Endothelial cell of umbilical vein (primary cell): ENCODE data around the gene CEP83. TPM values are rescaled to one million over a fixed set of nuclear protein-coding genes. Genes with fewer than 3 reads are reported as not detected.

Source experiments
- BruUV-seq: library from RNA; stranded (reverse); fragments of 400-500 nt; replicated peaks from 2 replicates; lab custom pipeline; 2021; lab: Mats Ljungman, UMichigan
- CTCF ChIA-PET: fragments of 300-600, 350-600 bp; sonication (Branson Sonifier 250); formaldehyde crosslinking; loops from one replicate; lab custom pipeline; 2021; ENCODE audit warnings: antibody characterized with exemption, inconsistent platforms; lab: Charles Lee
- POLR2A ChIA-PET: fragments of 300-600, 350-600 bp; sonication (Branson Sonifier 250); formaldehyde crosslinking; loops from one replicate; lab custom pipeline; 2021; ENCODE audit warnings: antibody characterized with exemption, inconsistent platforms; lab: Charles Lee
- DNase-seq: peaks from one replicate; pipeline ENCODE4 v3.0.0-alpha.2; 2011; ENCODE audit warnings: low read depth, low spot score
- FAIRE-seq: peaks from 2 replicates; lab custom pipeline; 2011; peaks lifted over from hg19 to GRCh38; lab: Jason Lieb, UNC
- H2AFZ ChIP-seq: 2 replicates; pipeline ENCODE4 v1.6.0; 2012; ENCODE audit warnings: low read depth, low read length, control low read depth, inconsistent platforms
- H3K27ac ChIP-seq: 2 replicates; pipeline ENCODE4 v1.5.1; 2011; ENCODE audit warnings: low read depth, mild to moderate bottlenecking, control low read depth, low read length, moderate library complexity; ENCODE audit not compliant: insufficient read depth
- H3K27me3 ChIP-seq, 2 experiments: 2 replicates each; pipeline versions ENCODE4 v1.6.0 to v1.6.1; 2011; ENCODE audit warnings: low read length in 2 of 2, mixed read lengths in 1 of 2; ENCODE audit not compliant: control insufficient read depth in 2 of 2, insufficient read depth in 2 of 2
- H3K36me3 ChIP-seq, 2 experiments: 2 replicates in 1 of 2; 3 replicates in 1 of 2; pipeline ENCODE4 v1.5.1; 2011; ENCODE audit warnings: low read length in 2 of 2, mild to moderate bottlenecking in 1 of 2, moderate library complexity in 1 of 2; ENCODE audit not compliant: control insufficient read depth in 2 of 2, insufficient read depth in 2 of 2; ENCODE audit errors: extremely low read depth in 1 of 2
- H3K4me1 ChIP-seq: 3 replicates; pipeline ENCODE4 v1.5.1; 2011; ENCODE audit warnings: mild to moderate bottlenecking, low read length; ENCODE audit not compliant: control insufficient read depth, insufficient read depth; ENCODE audit errors: extremely low read depth
- H3K4me2 ChIP-seq: 2 replicates; pipeline ENCODE4 v1.6.1; 2011; ENCODE audit warnings: low read length, control low read depth, mixed read lengths; ENCODE audit not compliant: insufficient read depth
- H3K4me3 ChIP-seq, 3 experiments: fragments of 200-600 bp in 1 of 3; sonication (generic), shearing (Covaris generic) in 1 of 3; replicated peaks in 1 of 3; 2 replicates each; pipeline ENCODE4 v1.5.1; 2011 to 2016; ENCODE audit warnings: control low read depth in 3 of 3, low read length in 3 of 3, mild to moderate bottlenecking in 2 of 3, inconsistent platforms in 1 of 3, low read depth in 1 of 3, moderate library complexity in 1 of 3; ENCODE audit not compliant: insufficient read depth in 1 of 3
- H3K79me2 ChIP-seq: 2 replicates; pipeline ENCODE4 v1.6.0; 2012; ENCODE audit warnings: low read length, inconsistent platforms; ENCODE audit not compliant: control insufficient read depth, insufficient read depth
- H3K9ac ChIP-seq: replicated peaks from 2 replicates; pipeline ENCODE3; 2011; ENCODE audit warnings: low read length, control low read depth; ENCODE audit not compliant: insufficient read depth; ENCODE audit errors: extremely low read depth
- H3K9me1 ChIP-seq: replicated peaks from 3 replicates; pipeline ENCODE4 v1.6.0; 2011; ENCODE audit warnings: mild to moderate bottlenecking, low read length; ENCODE audit not compliant: control insufficient read depth, insufficient read depth; ENCODE audit errors: extremely low read depth
- H3K9me3 ChIP-seq: replicated peaks from 2 replicates; pipeline ENCODE4 v1.5.1; 2012; ENCODE audit warnings: low read length, inconsistent platforms; ENCODE audit not compliant: control insufficient read depth, insufficient read depth
- H4K20me1 ChIP-seq: replicated peaks from 2 replicates; pipeline ENCODE3; 2011; ENCODE audit warnings: mild to moderate bottlenecking, low read length; ENCODE audit not compliant: control insufficient read depth, insufficient read depth; ENCODE audit errors: extremely low read depth
- EZH2 ChIP-seq: IDR thresholded peaks from 2 replicates; pipeline ENCODE4 v1.6.1; 2012; ENCODE audit warnings: borderline replicate concordance, low read depth, mild to moderate bottlenecking, moderate library complexity, low read length, inconsistent platforms; ENCODE audit not compliant: severe bottlenecking
- FOS ChIP-seq: IDR thresholded peaks from 2 replicates; pipeline ENCODE4 v1.6.1; 2011; ENCODE audit warnings: mild to moderate bottlenecking, low read length, moderate library complexity, borderline replicate concordance; ENCODE audit not compliant: insufficient read depth
- GATA2 ChIP-seq: IDR thresholded peaks from 2 replicates; pipeline ENCODE4 v1.7.0; 2011; ENCODE audit warnings: low read depth, mild to moderate bottlenecking, moderate library complexity, mixed read lengths, low read length; ENCODE audit not compliant: insufficient read length, insufficient read depth
- JUN ChIP-seq: IDR thresholded peaks from 2 replicates; pipeline ENCODE4 v1.6.1; 2011; ENCODE audit warnings: borderline replicate concordance, low read depth; ENCODE audit not compliant: insufficient read length, insufficient read depth
- MYC ChIP-seq: IDR thresholded peaks from one replicate; pipeline ENCODE4 v1.6.1; 2011; ENCODE audit warnings: mild to moderate bottlenecking, low read depth, low read length
- POLR2A ChIP-seq: IDR thresholded peaks from 2 replicates; pipeline ENCODE4 v1.6.1; 2012; ENCODE audit warnings: low read depth, mild to moderate bottlenecking, control low read depth, low read length
- POLR2AphosphoS5 ChIP-seq: IDR thresholded peaks from 2 replicates; pipeline ENCODE4 v1.6.1; 2012; ENCODE audit warnings: low read depth, mild to moderate bottlenecking, control low read depth, low read length, moderate library complexity; ENCODE audit not compliant: insufficient read depth
- dilution Hi-C: fragments of 300-500 bp; cut with MboI; formaldehyde crosslinking; loops from one replicate; pipeline ENCODE4 v1.15.0; 2019; ENCODE audit warnings: low sequenced_read_pairs; ENCODE audit not compliant: extremely low pct_ligation_motif_present
- intact Hi-C: fragments of 100-400 bp; cut with micrococcal nuclease; formaldehyde crosslinking; loops from one replicate; pipeline ENCODE4 v1.10.0; 2022
- polyA plus RNA-seq, 4 experiments: library from polyadenylated mRNA; depleted of rRNA in 3 of 4; stranded (reverse) in 3 of 4; unstranded in 1 of 4; fragments of >200 nt; gene quantifications; 2 replicates each; pipeline versions ENCODE4 v1.2.1 to v1.2.3, GENCODE V29; 2011 to 2012; ENCODE audit warnings: missing spikeins in 1 of 4
- total RNA-seq: library from RNA; stranded (reverse); gene quantifications from 2 replicates; pipeline ENCODE4 v1.2.3, GENCODE V29; 2021
- TF ChIP-seq, protein P1 (sequence below), 2 donors: IDR thresholded peaks; 1 replicate in 1 of 2; 2 replicates in 1 of 2; pipeline ENCODE4 v1.5.1; 2011; ENCODE audit warnings: low read length in 2 of 2, mild to moderate bottlenecking in 2 of 2, moderate library complexity in 2 of 2, control low read depth in 1 of 2, inconsistent platforms in 1 of 2, low read depth in 1 of 2; ENCODE audit not compliant: insufficient read depth in 1 of 2; ENCODE audit errors: extremely low read depth in 1 of 2
- TF ChIP-seq, protein P2 (sequence below): IDR thresholded peaks from 2 replicates; pipeline ENCODE4 v1.6.1; 2011; ENCODE audit not compliant: insufficient read depth, insufficient read length

Gene CEP83
- total and polyA plus RNA-seq, 2 donors (not counting 3 experiments of a cell fraction or from before 2014, with no cell fraction given), result 2.9 to 15.3 TPM

DNA sequence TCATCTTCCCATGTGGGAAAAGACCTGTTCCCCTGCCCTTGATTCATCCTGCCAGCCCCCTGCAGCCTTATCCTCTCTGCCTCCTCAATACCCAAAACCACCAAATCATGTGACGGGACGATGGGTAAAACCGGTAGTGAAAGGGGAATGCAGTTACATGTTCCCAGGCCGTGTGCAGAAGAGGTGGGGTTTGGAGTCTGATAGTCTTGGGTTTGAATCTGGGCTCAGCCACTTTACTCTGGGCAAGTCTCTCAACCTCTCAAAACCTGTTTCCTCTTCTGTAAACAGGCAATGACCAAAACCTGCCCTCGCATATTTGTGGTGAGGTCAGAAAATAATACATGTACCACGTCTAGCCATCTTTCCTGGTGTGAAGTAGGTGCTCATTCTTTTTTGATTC is 188.3 kb downstream of the CEP83 start:
- BruUV-seq, result no TSS peak
- TF ChIP-seq JUN (no peak), POLR2AphosphoS5 (no peak), FOS (no peak), MYC (no peak), GATA2 (no peak), POLR2A (no peak), EZH2 (no peak)
- TF ChIP-seq, protein P1, sequence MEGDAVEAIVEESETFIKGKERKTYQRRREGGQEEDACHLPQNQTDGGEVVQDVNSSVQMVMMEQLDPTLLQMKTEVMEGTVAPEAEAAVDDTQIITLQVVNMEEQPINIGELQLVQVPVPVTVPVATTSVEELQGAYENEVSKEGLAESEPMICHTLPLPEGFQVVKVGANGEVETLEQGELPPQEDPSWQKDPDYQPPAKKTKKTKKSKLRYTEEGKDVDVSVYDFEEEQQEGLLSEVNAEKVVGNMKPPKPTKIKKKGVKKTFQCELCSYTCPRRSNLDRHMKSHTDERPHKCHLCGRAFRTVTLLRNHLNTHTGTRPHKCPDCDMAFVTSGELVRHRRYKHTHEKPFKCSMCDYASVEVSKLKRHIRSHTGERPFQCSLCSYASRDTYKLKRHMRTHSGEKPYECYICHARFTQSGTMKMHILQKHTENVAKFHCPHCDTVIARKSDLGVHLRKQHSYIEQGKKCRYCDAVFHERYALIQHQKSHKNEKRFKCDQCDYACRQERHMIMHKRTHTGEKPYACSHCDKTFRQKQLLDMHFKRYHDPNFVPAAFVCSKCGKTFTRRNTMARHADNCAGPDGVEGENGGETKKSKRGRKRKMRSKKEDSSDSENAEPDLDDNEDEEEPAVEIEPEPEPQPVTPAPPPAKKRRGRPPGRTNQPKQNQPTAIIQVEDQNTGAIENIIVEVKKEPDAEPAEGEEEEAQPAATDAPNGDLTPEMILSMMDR (IDR thresholded peaks at IDR 0.05; ENCODE audit: extremely low read depth in 1 of 2, insufficient read depth in 1 of 2, low read depth in 1 of 2, low read length in 2 of 2), result no peak
- TF ChIP-seq, protein P2, sequence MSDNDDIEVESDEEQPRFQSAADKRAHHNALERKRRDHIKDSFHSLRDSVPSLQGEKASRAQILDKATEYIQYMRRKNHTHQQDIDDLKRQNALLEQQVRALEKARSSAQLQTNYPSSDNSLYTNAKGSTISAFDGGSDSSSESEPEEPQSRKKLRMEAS, result no peak

More for the DNA sequence above, 188.3 kb downstream of the CEP83 start:
- no peak overlapping the region for H3K4me3 ChIP-seq
- H3K9ac ChIP-seq, result no peak overlapping the region
- dilution Hi-C loops, result no loop called here
- H2AFZ ChIP-seq, result no peak overlapping the region
- H3K36me3 ChIP-seq, result no peaks in the 10 kb centered on the region
- no peaks in the 10 kb centered on the region for H3K4me1 ChIP-seq
- H3K4me2 ChIP-seq, result no peak overlapping the region
- intact Hi-C loops, result no loop called here
- POLR2A ChIA-PET, result no interaction called here
- CTCF ChIA-PET, result no interaction called here
- H3K9me3 ChIP-seq, result no peaks in the 10 kb centered on the region
- H3K27ac ChIP-seq, result no peak overlapping the region
- no peaks in the 10 kb centered on the region for H3K79me2 ChIP-seq
- FAIRE-seq (no peak), DNase-seq (no peak)
- H4K20me1 ChIP-seq, result no peaks in the 10 kb centered on the region
- no peaks in the 10 kb centered on the region for H3K9me1 ChIP-seq
- H3K27me3 ChIP-seq, result peaks cover 5 to 12% of the 10 kb centered on the region in 2 experiments
